Gastrocnemius medialis (tissue), 4 donors: ENCODE results near the gene MAT1A. TPM values are rescaled to one million over a fixed set of nuclear protein-coding genes. Genes with fewer than 3 reads are reported as not detected.

Experiments used
- ATAC-seq, 2 donors: fragments of 150-250 bp; one replicate each; pipeline ENCODE4 v1.9.1; 2016
- DNase-seq, 2 donors: peaks; one replicate each; pipeline ENCODE4 v3.0.0-alpha.2; 2019
- H3K27ac ChIP-seq, 4 donors: fragments of 200-600 bp; sonication (generic); 1 replicate in 1 of 4; 2 replicates in 3 of 4; pipeline ENCODE4 v1.5.1; 2016 to 2018; ENCODE audit warnings: mild to moderate bottlenecking in 2 of 4, moderate library complexity in 1 of 4
- H3K27me3 ChIP-seq, 3 donors: fragments of 200-600 bp; sonication (generic) in 2 of 3; 1 replicate in 1 of 3; 2 replicates in 2 of 3; pipeline versions ENCODE4 v1.5.1 to v1.6.0; 2016 to 2019; ENCODE audit warnings: mild to moderate bottlenecking in 1 of 3, moderate library complexity in 1 of 3
- H3K36me3 ChIP-seq, 2 donors: fragments of 200-600 bp; sonication (generic) in 1 of 2; one replicate each; pipeline ENCODE4 v1.5.1; 2017 to 2018
- H3K4me1 ChIP-seq, 2 donors: fragments of 200-600 bp; sonication (generic) in 1 of 2; one replicate each; pipeline ENCODE4 v1.5.1; 2016 to 2017; ENCODE audit warnings: mild to moderate bottlenecking in 2 of 2
- H3K4me3 ChIP-seq, 4 donors: fragments of 200-600 bp; sonication (generic) in 3 of 4; 1 replicate in 1 of 4; 2 replicates in 3 of 4; pipeline ENCODE4 v1.5.1; 2016 to 2019; ENCODE audit warnings: mild to moderate bottlenecking in 2 of 4
- H3K9me3 ChIP-seq, 3 donors: fragments of 200-600 bp; sonication (generic) in 2 of 3; 1 replicate in 1 of 3; 2 replicates in 2 of 3; pipeline ENCODE4 v1.5.1; 2016 to 2019
- POLR2A ChIP-seq, 2 donors: fragments of 450-650 bp; IDR thresholded peaks; one replicate each; pipeline ENCODE4 v1.6.1; 2017; ENCODE audit warnings: antibody characterized with exemption in 2 of 2, mild to moderate bottlenecking in 2 of 2, moderate library complexity in 2 of 2
- in situ Hi-C, 4 donors: fragments of 200-750 bp; cut with MboI; loops; one replicate each; pipeline versions ENCODE4 v1.15.0 to v1.8.0; 2017; ENCODE audit warnings: low sequenced_read_pairs in 4 of 4
- intact Hi-C: fragments of 100-400 bp; cut with DNase I; formaldehyde crosslinking; loops from one replicate; pipeline ENCODE4 v1.15.1; 2023; ENCODE audit warnings: low total_unique reads
- total RNA-seq, 4 donors: library from RNA; depleted of rRNA; stranded (reverse); fragments of >200 nt; gene quantifications; one replicate each; pipeline versions ENCODE4 v1.1.0 to v1.2.3, GENCODE V29; 2016
- TF ChIP-seq, protein P1 (sequence below), 5 experiments: fragments of 450-650 bp in 3 of 5; fragments of 200-600 bp in 2 of 5; sonication (generic) in 2 of 5; IDR thresholded peaks in 4 of 5; conservative IDR thresholded peaks in 1 of 5; 1 replicate in 4 of 5; 2 replicates in 1 of 5; pipeline ENCODE4 v1.5.1; 2016 to 2019; ENCODE audit warnings: antibody characterized with exemption in 5 of 5, mild to moderate bottlenecking in 3 of 5, moderate library complexity in 3 of 5

The MAT1A gene
- total RNA-seq, 4 donors from 2014 or later = 1.3 to 1.8 TPM; not detected in 2

DNA sequence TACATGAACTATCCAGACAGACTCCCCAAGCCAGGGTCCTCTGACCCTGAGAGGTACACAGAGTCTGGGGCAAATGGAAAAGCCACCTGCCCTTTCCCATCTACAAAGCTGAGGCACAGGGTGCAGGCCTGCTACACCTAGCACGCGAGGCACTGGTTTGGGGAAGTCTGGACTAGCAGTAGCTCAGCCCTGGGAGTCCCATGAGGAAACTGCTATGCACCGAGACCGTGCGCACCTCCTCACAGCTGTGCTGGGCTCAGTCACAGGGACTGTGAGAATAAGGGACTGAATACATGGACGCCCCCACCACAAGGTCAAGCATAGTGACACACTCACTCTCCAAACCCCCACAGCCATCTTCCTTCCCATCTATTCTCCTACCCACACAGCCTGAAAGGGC lies 8.2 kb downstream of the MAT1A start:
- intact Hi-C loops (no loop called here), in situ Hi-C loops (no loop called here)
- ATAC-seq (no peak), DNase-seq (no peak)
- Histone ChIP-seq H3K27ac (no peak overlapping the region), H3K4me3 (no peak overlapping the region), H3K27me3 (no peaks in the 10 kb centered on the region), H3K36me3 (no peaks in the 10 kb centered on the region), H3K9me3 (no peaks in the 10 kb centered on the region), H3K4me1 (no peaks in the 10 kb centered on the region)
- no peak for TF ChIP-seq POLR2A (IDR thresholded peaks at IDR 0.05)
- TF ChIP-seq, protein P1, sequence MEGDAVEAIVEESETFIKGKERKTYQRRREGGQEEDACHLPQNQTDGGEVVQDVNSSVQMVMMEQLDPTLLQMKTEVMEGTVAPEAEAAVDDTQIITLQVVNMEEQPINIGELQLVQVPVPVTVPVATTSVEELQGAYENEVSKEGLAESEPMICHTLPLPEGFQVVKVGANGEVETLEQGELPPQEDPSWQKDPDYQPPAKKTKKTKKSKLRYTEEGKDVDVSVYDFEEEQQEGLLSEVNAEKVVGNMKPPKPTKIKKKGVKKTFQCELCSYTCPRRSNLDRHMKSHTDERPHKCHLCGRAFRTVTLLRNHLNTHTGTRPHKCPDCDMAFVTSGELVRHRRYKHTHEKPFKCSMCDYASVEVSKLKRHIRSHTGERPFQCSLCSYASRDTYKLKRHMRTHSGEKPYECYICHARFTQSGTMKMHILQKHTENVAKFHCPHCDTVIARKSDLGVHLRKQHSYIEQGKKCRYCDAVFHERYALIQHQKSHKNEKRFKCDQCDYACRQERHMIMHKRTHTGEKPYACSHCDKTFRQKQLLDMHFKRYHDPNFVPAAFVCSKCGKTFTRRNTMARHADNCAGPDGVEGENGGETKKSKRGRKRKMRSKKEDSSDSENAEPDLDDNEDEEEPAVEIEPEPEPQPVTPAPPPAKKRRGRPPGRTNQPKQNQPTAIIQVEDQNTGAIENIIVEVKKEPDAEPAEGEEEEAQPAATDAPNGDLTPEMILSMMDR (IDR thresholded peaks at IDR 0.05 in 4 of 5, conservative IDR thresholded peaks at IDR 0.05 in 1 of 5) = no peak

DNA sequence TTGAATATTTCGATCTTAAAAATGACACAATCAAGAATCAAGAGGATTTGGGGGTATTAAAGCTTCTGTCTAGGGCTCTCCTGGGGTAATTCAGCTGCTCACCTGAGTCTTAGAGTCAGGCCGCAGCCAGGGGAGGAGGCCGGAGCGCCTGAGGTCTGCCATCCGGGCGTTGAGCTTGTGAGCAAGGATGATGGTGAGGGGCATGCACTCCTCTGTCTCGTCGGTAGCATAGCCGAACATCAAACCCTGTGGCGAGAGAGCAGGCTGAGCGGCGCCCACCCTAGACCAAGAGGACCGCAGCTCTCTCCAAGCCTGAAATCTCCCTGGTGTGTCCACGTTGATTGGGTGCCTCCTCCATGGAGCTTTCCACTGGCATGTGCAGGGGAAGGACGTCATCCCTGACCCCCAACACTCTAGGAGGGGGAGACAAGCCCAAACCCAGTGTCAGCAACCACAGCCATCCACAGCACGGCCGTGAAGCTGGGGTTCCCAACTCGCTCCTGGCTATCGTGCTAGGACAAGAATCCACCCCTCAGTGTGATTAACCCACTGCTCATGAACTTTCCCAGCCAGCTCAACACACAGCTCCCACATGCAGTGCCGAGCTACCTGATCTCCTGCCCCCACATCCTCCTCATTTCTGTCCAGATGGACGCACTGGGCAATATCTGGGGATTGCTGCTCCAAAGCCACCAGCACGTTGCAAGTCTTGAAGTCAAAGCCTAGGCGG lies 9.2 kb downstream of the MAT1A start:
- Histone ChIP-seq H3K36me3 (no peaks in the 10 kb centered on the region), H3K9me3 (no peaks in the 10 kb centered on the region)
- DNase-seq = no peak

DNA sequence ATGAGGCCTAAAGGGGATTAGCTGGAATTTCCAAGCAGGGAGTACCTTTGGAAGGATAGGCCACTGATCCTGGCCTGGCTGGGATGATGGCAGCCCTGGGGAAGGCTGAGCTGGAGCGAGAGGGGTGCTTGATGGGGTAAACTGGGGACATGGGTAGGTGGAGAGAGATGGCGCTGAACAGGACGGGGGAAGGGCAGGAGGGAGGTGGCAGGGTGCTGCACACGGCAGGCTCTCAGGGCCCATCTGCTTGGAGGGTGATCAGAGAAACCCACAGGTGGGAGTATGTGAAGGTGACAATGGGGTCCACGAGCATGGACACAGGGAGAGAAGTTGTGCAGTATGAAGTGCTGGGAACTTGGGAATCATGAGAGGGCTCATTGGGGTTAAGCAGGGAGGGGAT lies 10.3 kb downstream of the MAT1A start:
- H3K27ac ChIP-seq = no peak overlapping the region
- DNase-seq (no peak), ATAC-seq (no peak)
- no peak overlapping the region for H3K4me3 ChIP-seq
- intact Hi-C loops (no loop called here), in situ Hi-C loops (no loop called here)
- TF ChIP-seq, protein P1 (IDR thresholded peaks at IDR 0.05 in 4 of 5, conservative IDR thresholded peaks at IDR 0.05 in 1 of 5) = no peak
- no peak for TF ChIP-seq POLR2A (IDR thresholded peaks at IDR 0.05)
- H3K27me3 ChIP-seq = no peaks in the 10 kb centered on the region
- H3K4me1 ChIP-seq = no peaks in the 10 kb centered on the region
- H3K9me3 ChIP-seq = no peaks in the 10 kb centered on the region
- no peaks in the 10 kb centered on the region for H3K36me3 ChIP-seq

More for the DNA sequence above, 9.2 kb downstream of the MAT1A start:
- in situ Hi-C loops (no loop called here), intact Hi-C loops (no loop called here)
- Histone ChIP-seq H3K4me1 (no peaks in the 10 kb centered on the region), H3K27me3 (no peaks in the 10 kb centered on the region), H3K27ac (no peak overlapping the region), H3K4me3 (no peak overlapping the region)
- ATAC-seq = no peak
- no peak for TF ChIP-seq POLR2A (IDR thresholded peaks at IDR 0.05)
- TF ChIP-seq, protein P1 (IDR thresholded peaks at IDR 0.05 in 4 of 5, conservative IDR thresholded peaks at IDR 0.05 in 1 of 5) = no peak

DNA sequence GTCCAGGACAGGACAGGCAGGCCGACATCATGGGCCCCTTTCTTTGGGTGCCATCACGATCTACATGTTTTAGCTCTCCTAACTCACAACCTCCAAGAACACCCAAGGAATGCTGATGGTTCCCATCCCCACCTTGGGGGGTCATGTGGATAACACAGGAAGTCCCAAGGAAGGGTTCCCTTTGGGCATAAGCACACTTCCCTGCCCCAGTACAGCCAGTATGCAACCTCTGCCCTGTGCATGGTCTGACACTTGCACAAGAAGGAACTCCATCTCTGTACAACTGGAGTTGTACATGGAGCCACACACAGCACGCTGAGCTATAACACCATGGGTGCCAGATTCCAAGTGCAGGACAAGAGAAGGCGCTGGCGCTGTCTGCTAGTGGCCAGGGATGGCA lies 11.0 kb downstream of the MAT1A start:
- H3K27me3 ChIP-seq = no peaks in the 10 kb centered on the region
- DNase-seq = no peak
- no peaks in the 10 kb centered on the region for H3K36me3 ChIP-seq
- in situ Hi-C loops = no loop called here
- H3K27ac ChIP-seq = no peak overlapping the region
- intact Hi-C loops = no loop called here
- H3K4me1 ChIP-seq = no peaks in the 10 kb centered on the region
- ATAC-seq = no peak
- no peaks in the 10 kb centered on the region for H3K9me3 ChIP-seq
- TF ChIP-seq, protein P1 (IDR thresholded peaks at IDR 0.05 in 4 of 5, conservative IDR thresholded peaks at IDR 0.05 in 1 of 5) = no peak
- no peak for TF ChIP-seq POLR2A (IDR thresholded peaks at IDR 0.05)
- no peak overlapping the region for H3K4me3 ChIP-seq
